OCI-LY7 (cell line): ENCODE data around the gene LYAR. TPM values are rescaled to one million over a fixed set of nuclear protein-coding genes. Genes with fewer than 3 reads are reported as not detected.

Experiments
- BruUV-seq: library from RNA; stranded (reverse); fragments of 400-500 nt; replicated peaks from 2 replicates; lab custom pipeline; 2021; lab: Mats Ljungman, UMichigan
- CTCF ChIA-PET: fragments of 300-600 bp; sonication (Branson Sonifier 250); formaldehyde crosslinking; loops from one replicate; lab custom pipeline; 2022; ENCODE audit warnings: antibody characterized with exemption; ENCODE audit not compliant: unreplicated experiment; lab: Charles Lee
- POLR2A ChIA-PET: fragments of 300-600 bp; sonication (Branson Sonifier 250); formaldehyde crosslinking; loops from one replicate; lab custom pipeline; 2022; ENCODE audit warnings: antibody characterized with exemption; lab: Charles Lee
- DNase-seq: peaks from one replicate; pipeline ENCODE4 v3.0.0-alpha.2; 2015; ENCODE audit warnings: low spot score
- H2AFZ ChIP-seq: fragments of 200-600 bp; sonication (generic), shearing (Covaris generic); 2 replicates; pipeline ENCODE4 v1.6.1; 2014; ENCODE audit warnings: mild to moderate bottlenecking, antibody characterized with exemption, low read length, moderate library complexity
- H3K27ac ChIP-seq: fragments of 200-600 bp; sonication (generic); 2 replicates; pipeline ENCODE4 v1.5.1; 2014; ENCODE audit warnings: mixed run types, low read depth, mild to moderate bottlenecking, moderate library complexity, low read length, inconsistent platforms; ENCODE audit not compliant: poor library complexity, severe bottlenecking
- H3K36me3 ChIP-seq: fragments of 200-600 bp; sonication (generic); 2 replicates; pipeline ENCODE4 v1.6.1; 2014; ENCODE audit warnings: mild to moderate bottlenecking, antibody characterized with exemption, low read length, moderate library complexity, mixed read lengths; ENCODE audit not compliant: insufficient read depth
- H3K4me1 ChIP-seq: fragments of 200-600 bp; sonication (generic); 2 replicates; pipeline ENCODE4 v1.5.1; 2014; ENCODE audit warnings: mild to moderate bottlenecking, low read length; ENCODE audit not compliant: insufficient read depth, poor library complexity, severe bottlenecking
- H3K4me2 ChIP-seq: fragments of 200-600 bp; sonication (generic); 2 replicates; pipeline ENCODE4 v1.6.1; 2014; ENCODE audit warnings: mild to moderate bottlenecking, low read length
- H3K4me3 ChIP-seq: fragments of 200-600 bp; sonication (generic); 2 replicates; pipeline ENCODE4 v1.5.1; 2014; ENCODE audit warnings: mild to moderate bottlenecking, low read depth, low read length; ENCODE audit not compliant: poor library complexity, severe bottlenecking
- H3K79me2 ChIP-seq: fragments of 200-600 bp; sonication (generic); 2 replicates; pipeline ENCODE4 v1.6.1; 2016; ENCODE audit warnings: low read depth, mild to moderate bottlenecking, low read length, moderate library complexity, mixed read lengths; ENCODE audit not compliant: insufficient read depth
- H3K9me2 ChIP-seq: fragments of 200-600 bp; sonication (generic); 2 replicates; pipeline ENCODE4 v1.6.1; 2016; ENCODE audit warnings: mild to moderate bottlenecking, low read length, mixed read lengths; ENCODE audit not compliant: insufficient read depth
- H3K9me3 ChIP-seq: fragments of 200-600 bp; sonication (generic); 2 replicates; pipeline ENCODE4 v1.6.1; 2014; ENCODE audit warnings: mild to moderate bottlenecking, mixed run types, low read length, mixed read lengths
- H4K20me1 ChIP-seq: fragments of 200-600 bp; sonication (generic); 2 replicates; pipeline ENCODE4 v1.6.1; 2014; ENCODE audit warnings: mild to moderate bottlenecking, antibody characterized with exemption, low read length, moderate library complexity, mixed read lengths; ENCODE audit not compliant: insufficient read depth
- CTCF ChIP-seq: fragments of 200-600 bp; sonication (generic); conservative IDR thresholded peaks from 2 replicates; pipeline ENCODE4 v1.5.1; 2014; ENCODE audit warnings: mild to moderate bottlenecking, antibody characterized with exemption, low read length, moderate library complexity, mixed read lengths
- EZH2phosphoT487 ChIP-seq: fragments of 200-600 bp; sonication (generic); IDR thresholded peaks from 2 replicates; pipeline ENCODE4 v1.6.1; 2018; ENCODE audit warnings: low read depth, borderline replicate concordance, mild to moderate bottlenecking, mixed run types, antibody characterized with exemption, low read length, moderate library complexity, mixed read lengths
- intact Hi-C: fragments of 100-400 bp; cut with micrococcal nuclease; formaldehyde crosslinking; loops from one replicate; pipeline ENCODE4 v1.10.0; 2022; ENCODE audit not compliant: unreplicated experiment
- total RNA-seq, 2 experiments: library from RNA; depleted of rRNA in 1 of 2; stranded (reverse); fragments of >200 nt in 1 of 2; shearing (Covaris generic) in 1 of 2; gene quantifications; 2 replicates each; pipeline ENCODE4 v1.2.3, GENCODE V29; 2014 to 2022

The LYAR gene
- total RNA-seq, 2 experiments from 2014 or later, result 58.5 to 58.8 TPM

GRCh38 chr4:4233610-4234009 lies 56.3 kb downstream of the LYAR start:
- intact Hi-C loops, result no loop called here
- CTCF ChIA-PET, result no interaction called here

GRCh38 chr4:4228356-4228668 lies 61.6 kb downstream of the LYAR start:
- intact Hi-C loops, result no loop called here
- no peak overlapping the region for H2AFZ ChIP-seq
- DNase-seq, result no peak
- no TSS peak for BruUV-seq
- no peak overlapping the region for H3K4me2 ChIP-seq
- no peaks in the 10 kb centered on the region for H3K4me1 ChIP-seq
- CTCF ChIA-PET, result no interaction called here
- TF ChIP-seq CTCF (no peak), EZH2phosphoT487 (no peak)
- H3K36me3 ChIP-seq, result no peaks in the 10 kb centered on the region
- no peak overlapping the region for H3K4me3 ChIP-seq
- no peaks in the 10 kb centered on the region for H3K9me2 ChIP-seq
- no peaks in the 10 kb centered on the region for H4K20me1 ChIP-seq
- POLR2A ChIA-PET, result no interaction called here
- no peak overlapping the region for H3K27ac ChIP-seq
- no peaks in the 10 kb centered on the region for H3K79me2 ChIP-seq
- no peaks in the 10 kb centered on the region for H3K9me3 ChIP-seq

More at GRCh38 chr4:4233610-4234009, 56.3 kb downstream of the LYAR start:
- H4K20me1 ChIP-seq, result no peaks in the 10 kb centered on the region
- no peak overlapping the region for H2AFZ ChIP-seq
- POLR2A ChIA-PET, result no interaction called here
- H3K4me2 ChIP-seq, result no peak overlapping the region
- H3K79me2 ChIP-seq, result no peaks in the 10 kb centered on the region
- BruUV-seq, result no TSS peak
- H3K36me3 ChIP-seq, result peaks cover 25% of the 10 kb centered on the region
- DNase-seq, result no peak
- no peaks in the 10 kb centered on the region for H3K9me2 ChIP-seq
- H3K27ac ChIP-seq, result no peak overlapping the region
- TF ChIP-seq EZH2phosphoT487 (no peak), CTCF (no peak)
- no peak overlapping the region for H3K4me3 ChIP-seq
- no peaks in the 10 kb centered on the region for H3K4me1 ChIP-seq
- H3K9me3 ChIP-seq, result no peaks in the 10 kb centered on the region

- Histone ChIP-seq H3K79me2 (no peaks in the 10 kb centered on the region), H3K27ac (no peak overlapping the region), H3K36me3 (no peaks in the 10 kb centered on the region), H3K9me2 (no peaks in the 10 kb centered on the region), H3K4me3 (no peak overlapping the region), H2AFZ (no peak overlapping the region), H3K4me1 (no peaks in the 10 kb centered on the region), H3K9me3 (no peaks in the 10 kb centered on the region), H4K20me1 (no peaks in the 10 kb centered on the region), H3K4me2 (no peak overlapping the region)
- no peak for TF ChIP-seq CTCF
- TF ChIP-seq EZH2phosphoT487, result no peak
- BruUV-seq, result no TSS peak
- DNase-seq, result no peak
- ChIA-PET POLR2A (no interaction called here), CTCF (no interaction called here)
- intact Hi-C loops, result no loop called here
These were observed 62.2 kb downstream of the LYAR start for GRCh38 chr4:4227510-4228355.
